HG03432 (cell line): ENCODE data around the gene GRM5.

Experiments
- ATAC-seq: cut with Tn5 transposase; IDR thresholded peaks from one replicate; pipeline ENCODE4 v1.9.1; 2021; ENCODE audit warnings: mild to moderate bottlenecking, moderate library complexity; ENCODE audit not compliant: unreplicated experiment

The GRM5 gene

DNA sequence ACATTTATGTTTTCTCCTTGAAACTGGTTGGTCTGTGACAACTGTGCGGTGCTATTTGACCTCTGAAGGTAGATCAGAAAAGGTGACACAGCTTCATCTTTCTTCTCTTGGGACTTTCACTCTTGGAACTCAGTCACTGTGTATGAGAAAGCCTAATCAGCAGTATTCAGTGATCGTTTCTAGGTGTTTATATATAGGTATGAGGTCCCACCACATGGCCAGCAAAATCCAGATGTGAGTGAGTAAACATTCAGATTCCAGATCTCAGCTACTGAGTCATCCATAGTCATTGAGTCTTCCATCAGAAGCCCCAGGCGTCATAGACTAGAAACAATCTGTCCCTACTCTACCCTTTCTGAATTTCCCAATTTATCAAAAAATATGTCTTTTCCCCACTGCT, 610.9 kb downstream of the GRM5 start:
- no peak for ATAC-seq
